NAMALWA (cell line): ENCODE data around the gene TOR1B.

Experiments
- DNase-seq: peaks from one replicate; pipeline ENCODE4 v3.0.0-alpha.2; 2015; ENCODE audit warnings: low spot score

TOR1B gene

GRCh38 chr9:129814432-129815223 lies 11.6 kb downstream of the TOR1B start:
- DNase-seq: no peak

- no peak for DNase-seq
These were observed 12.3 kb downstream of the TOR1B start for GRCh38 chr9:129815278-129815677.

- DNase-seq: no peak
These were observed 13.8 kb downstream of the TOR1B start for GRCh38 chr9:129816501-129817435.

GRCh38 chr9:129822898-129823541 lies 20.0 kb downstream of the TOR1B start:
- DNase-seq: no peak

GRCh38 chr9:129823542-129823934 lies 20.6 kb downstream of the TOR1B start:
- DNase-seq: no peak

- DNase-seq: peak; percentile 96
These were observed 21.1 kb downstream of the TOR1B start, which contains the start of gene TOR1A for GRCh38 chr9:129823935-129824601. TSS of gene TOR1A (minus strand) at chr9:129824136. CDS start at chr9:129824085, 51 bp downstream.

GRCh38 chr9:129826344-129826743 lies 23.4 kb downstream of the TOR1B start:
- DNase-seq: no peak

GRCh38 chr9:129826759-129827158 lies 23.8 kb downstream of the TOR1B start:
- no peak for DNase-seq

- DNase-seq: no peak
These were observed 25.1 kb downstream of the TOR1B start for GRCh38 chr9:129828051-129828450.

GRCh38 chr9:129828969-129829368 lies 26.0 kb downstream of the TOR1B start:
- no peak for DNase-seq

- DNase-seq: no peak
These were observed 30.0 kb downstream of the TOR1B start for GRCh38 chr9:129832982-129833381.

- peak; percentile 49 for DNase-seq
These were observed 31.6 kb downstream of the TOR1B start for GRCh38 chr9:129834489-129835127.

- peak; percentile 98 for DNase-seq
These were observed 32.3 kb downstream of the TOR1B start, which contains the start of the genes C9orf78 and USP20 for GRCh38 chr9:129835128-129835859. TSS of gene C9orf78 (minus strand) at chr9:129835275. CDS start at chr9:129835221, 54 bp downstream. TSS of gene USP20 (plus strand) at chr9:129835458. CDS start at chr9:129852556, 17,098 bp downstream.

- DNase-seq: peak; percentile 42
These were observed 32.9 kb downstream of the TOR1B start for GRCh38 chr9:129835860-129836223.

GRCh38 chr9:129836311-129837007 lies 33.5 kb downstream of the TOR1B start:
- peak; percentile 50 for DNase-seq

- no peak for DNase-seq
These were observed 35.8 kb downstream of the TOR1B start for GRCh38 chr9:129838707-129839259.

GRCh38 chr9:129839324-129840023 lies 36.5 kb downstream of the TOR1B start:
- DNase-seq: no peak

GRCh38 chr9:129840034-129840433 lies 37.0 kb downstream of the TOR1B start:
- DNase-seq: no peak

GRCh38 chr9:129841071-129841470 lies 38.1 kb downstream of the TOR1B start:
- no peak for DNase-seq
